Measurements from ENCODE around the gene PROX1. TPM values are rescaled to one million over a fixed set of nuclear protein-coding genes. Genes with fewer than 3 reads are reported as not detected.

The PROX1 gene
- total and polyA plus RNA-seq, 8 donors, result 0.23 to 6.1 (median 2.7) TPM

GRCh38 chr1:213979751-213980586 lies 7.8 kb upstream of the PROX1 start:
- WGBS, 5 donors, result 17 to 29% (median 22%) methylated on average over 39 to 48 of the region's 48 CpGs
- H3K4me1 ChIP-seq, result peaks cover 10 to 33% (median 26%) of the 10 kb centered on the region in 4 donors
- no peak overlapping the region for H3K27ac ChIP-seq
- TF ChIP-seq POLR2A (IDR thresholded peaks at IDR 0.05), result no peak
- TF ChIP-seq EP300 (IDR thresholded peaks at IDR 0.05), result no peak
- TF ChIP-seq, protein P1, sequence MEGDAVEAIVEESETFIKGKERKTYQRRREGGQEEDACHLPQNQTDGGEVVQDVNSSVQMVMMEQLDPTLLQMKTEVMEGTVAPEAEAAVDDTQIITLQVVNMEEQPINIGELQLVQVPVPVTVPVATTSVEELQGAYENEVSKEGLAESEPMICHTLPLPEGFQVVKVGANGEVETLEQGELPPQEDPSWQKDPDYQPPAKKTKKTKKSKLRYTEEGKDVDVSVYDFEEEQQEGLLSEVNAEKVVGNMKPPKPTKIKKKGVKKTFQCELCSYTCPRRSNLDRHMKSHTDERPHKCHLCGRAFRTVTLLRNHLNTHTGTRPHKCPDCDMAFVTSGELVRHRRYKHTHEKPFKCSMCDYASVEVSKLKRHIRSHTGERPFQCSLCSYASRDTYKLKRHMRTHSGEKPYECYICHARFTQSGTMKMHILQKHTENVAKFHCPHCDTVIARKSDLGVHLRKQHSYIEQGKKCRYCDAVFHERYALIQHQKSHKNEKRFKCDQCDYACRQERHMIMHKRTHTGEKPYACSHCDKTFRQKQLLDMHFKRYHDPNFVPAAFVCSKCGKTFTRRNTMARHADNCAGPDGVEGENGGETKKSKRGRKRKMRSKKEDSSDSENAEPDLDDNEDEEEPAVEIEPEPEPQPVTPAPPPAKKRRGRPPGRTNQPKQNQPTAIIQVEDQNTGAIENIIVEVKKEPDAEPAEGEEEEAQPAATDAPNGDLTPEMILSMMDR (IDR thresholded peaks at IDR 0.05), result no peak
- TF ChIP-seq POLR2AphosphoS5 (IDR thresholded peaks at IDR 0.05), result no peak
- H3K27me3 ChIP-seq, result peaks cover 22 to 84% (median 62%) of the 10 kb centered on the region in 3 donors
- H3K9me3 ChIP-seq, result no peaks in the 10 kb centered on the region
- H3K36me3 ChIP-seq, result no peaks in the 10 kb centered on the region
- DNase-seq, result peak in 1 of 2 donors; percentile 34
- no peak overlapping the region for H3K4me3 ChIP-seq
- intact Hi-C loops (cut with DNase I; ENCODE audit: low total_unique reads), result no loop called here

DNA sequence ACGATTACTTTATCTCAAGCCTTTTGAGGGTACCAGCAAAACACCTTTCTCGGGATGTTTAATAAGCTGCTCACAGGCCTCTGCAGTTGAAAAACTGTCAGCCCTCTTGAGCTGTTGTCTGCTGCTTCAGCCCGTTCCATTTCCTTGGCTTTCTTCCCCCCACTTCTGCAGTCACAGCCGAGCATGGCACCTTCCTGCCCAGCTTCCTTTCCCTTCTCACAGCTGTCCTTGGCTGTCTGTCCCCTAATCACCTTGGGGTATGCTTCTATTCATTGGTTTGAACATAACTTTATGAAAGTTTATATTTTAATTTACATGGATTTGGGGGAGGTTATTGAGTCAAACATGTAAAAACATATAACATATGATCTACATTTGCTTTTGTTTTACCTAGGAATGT lies 6.9 kb upstream of the PROX1 start:
- no peak for DNase-seq
- Histone ChIP-seq H3K9me3 (no peaks in the 10 kb centered on the region), H3K27me3 (peaks cover 27 to 94% (median 71%) of the 10 kb centered on the region in 3 donors), H3K36me3 (no peaks in the 10 kb centered on the region), H3K4me3 (no peak overlapping the region), H3K4me1 (peaks cover 18 to 43% (median 36%) of the 10 kb centered on the region in 4 donors), H3K27ac (no peak overlapping the region)
- intact Hi-C loops (cut with DNase I; ENCODE audit: low total_unique reads), result no loop called here
- TF ChIP-seq EP300 (IDR thresholded peaks at IDR 0.05), result no peak
- TF ChIP-seq, protein P1 (IDR thresholded peaks at IDR 0.05), result no peak
- TF ChIP-seq POLR2A (IDR thresholded peaks at IDR 0.05), result no peak
- TF ChIP-seq POLR2AphosphoS5 (IDR thresholded peaks at IDR 0.05), result no peak
- 48 to 73% (median 64%) methylated on average over 4 of the region's 4 CpGs for WGBS, 5 donors

DNA sequence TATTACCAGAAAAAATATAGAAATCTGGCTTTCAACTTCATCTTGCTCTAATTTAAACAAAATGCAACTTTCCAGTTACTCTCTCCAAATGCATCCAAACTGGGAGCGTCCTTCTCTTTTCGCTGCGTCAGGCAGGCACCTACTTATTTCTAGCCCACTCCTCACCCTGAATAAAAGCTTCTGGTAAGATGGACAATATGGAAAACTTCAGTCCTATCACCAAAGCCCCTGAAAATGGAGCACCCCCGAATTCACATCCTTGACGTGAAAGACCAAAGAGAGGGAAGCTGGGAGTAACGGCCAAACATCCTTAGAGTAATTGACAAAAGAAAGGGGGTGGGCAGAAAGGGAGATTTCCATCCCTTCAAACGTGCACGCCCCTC lies 5.5 kb upstream of the PROX1 start:
- Histone ChIP-seq H3K27ac (no peak overlapping the region), H3K36me3 (no peaks in the 10 kb centered on the region), H3K9me3 (no peaks in the 10 kb centered on the region), H3K4me1 (peaks cover 18 to 50% (median 45%) of the 10 kb centered on the region in 4 donors), H3K27me3 (peaks cover 27 to 100% (median 85%) of the 10 kb centered on the region in 3 donors), H3K4me3 (peak overlapping the region; percentile 25 to 44 (median 35))
- intact Hi-C loops (cut with DNase I; ENCODE audit: low total_unique reads), result no loop called here
- WGBS, 5 donors, result 19 to 31% (median 23%) methylated on average over 8 of the region's 8 CpGs
- DNase-seq, result no peak
- TF ChIP-seq, protein P1 (IDR thresholded peaks at IDR 0.05), result no peak
- TF ChIP-seq POLR2A (IDR thresholded peaks at IDR 0.05) (no peak), POLR2AphosphoS5 (IDR thresholded peaks at IDR 0.05) (no peak), EP300 (IDR thresholded peaks at IDR 0.05) (no peak)

DNA sequence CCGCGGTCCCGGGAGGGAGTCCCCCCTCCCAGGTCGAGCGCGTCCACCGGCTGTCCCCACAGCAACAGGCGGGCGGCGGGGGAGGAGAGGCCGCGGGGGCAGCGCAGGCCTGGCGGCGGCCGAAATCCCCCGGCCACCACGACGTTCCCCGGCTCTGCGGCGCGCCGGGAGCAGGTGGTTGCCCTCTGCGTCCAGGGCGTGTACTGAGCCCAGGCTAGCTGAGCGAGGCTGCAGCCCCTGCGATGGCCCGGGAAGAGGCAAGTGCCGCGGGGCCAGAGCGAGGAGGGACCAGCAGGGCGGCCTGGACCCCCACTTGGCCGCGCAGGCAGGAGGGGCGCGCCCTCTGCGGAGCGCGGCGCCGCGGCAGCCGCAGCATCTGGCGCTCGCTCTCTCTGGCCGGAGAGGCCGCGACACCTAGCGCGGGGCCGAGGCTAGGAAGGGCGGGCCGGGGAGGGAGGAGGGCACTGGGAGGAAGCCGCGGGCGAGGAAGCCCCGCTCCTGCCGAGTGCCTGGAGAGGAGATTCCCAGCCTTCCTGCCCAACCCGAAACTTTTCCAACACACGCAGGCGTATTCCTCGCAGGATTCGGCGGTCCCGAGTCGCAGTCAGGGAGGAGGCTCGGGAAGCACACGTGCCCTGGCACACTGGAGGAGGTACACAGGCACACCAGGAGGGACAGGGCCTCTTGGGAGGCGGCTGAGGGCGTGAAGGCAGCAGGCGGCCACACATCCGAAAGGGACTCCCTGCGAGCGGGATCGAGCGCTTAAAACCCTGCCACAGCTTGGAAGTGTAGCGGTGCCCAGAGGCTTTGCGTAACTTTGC lies 4.9 kb upstream of the PROX1 start:
- Histone ChIP-seq H3K36me3 (no peaks in the 10 kb centered on the region), H3K27ac (peak overlapping the region in 1 of 5 donors; percentile 1), H3K4me3 (peak overlapping the region; percentile 25 to 44 (median 35)), H3K27me3 (peaks cover 27 to 100% (median 88%) of the 10 kb centered on the region in 3 donors), H3K9me3 (no peaks in the 10 kb centered on the region), H3K4me1 (peaks cover 18 to 48% (median 45%) of the 10 kb centered on the region in 4 donors)
- intact Hi-C loops (cut with DNase I; ENCODE audit: low total_unique reads), result no loop called here
- TF ChIP-seq POLR2A (IDR thresholded peaks at IDR 0.05) (no peak), EP300 (IDR thresholded peaks at IDR 0.05) (no peak), POLR2AphosphoS5 (IDR thresholded peaks at IDR 0.05) (no peak)
- TF ChIP-seq, protein P1 (IDR thresholded peaks at IDR 0.05), result peak in 1 of 7 experiments; percentile 9
- DNase-seq, result peak in 1 of 2 donors; percentile 72
- WGBS, 5 donors, result 2 to 8% (median 5%) methylated on average over 21 to 79 of the region's 79 CpGs
